ENCODE results near the gene ARHGAP33. TPM values are rescaled to one million over a fixed set of nuclear protein-coding genes. Genes with fewer than 3 reads are reported as not detected.

Gene ARHGAP33
- total RNA-seq, 1 donor from 2014 or later = under 0.01 TPM

DNA sequence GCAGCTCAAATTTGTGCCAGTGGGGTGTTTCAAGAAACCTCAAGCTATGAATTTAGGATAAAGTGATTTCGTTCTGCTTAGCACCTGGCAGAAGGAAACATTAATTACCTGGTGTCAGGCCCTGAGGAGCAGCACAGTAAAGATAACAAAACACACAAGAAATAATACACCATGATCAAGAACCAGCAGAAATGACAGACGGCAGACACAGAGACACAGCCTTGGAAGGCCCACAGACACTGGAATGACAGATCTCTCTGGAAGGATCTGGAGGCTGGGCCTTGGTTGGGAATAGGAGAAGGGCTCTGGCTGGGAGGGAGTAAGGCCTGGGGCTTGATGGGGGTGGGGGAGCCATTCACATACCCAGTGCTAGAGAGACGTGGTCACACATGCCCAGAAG, 26.5 kb downstream of the ARHGAP33 start:
- no peak for FAIRE-seq
- Histone ChIP-seq H3K36me3 (ENCODE audit: control insufficient read depth, insufficient read depth, low read length) (no peaks in the 10 kb centered on the region), H3K4me3 (ENCODE audit: low read depth, low read length) (no peak overlapping the region), H3K27me3 (ENCODE audit: control insufficient read depth, insufficient read depth, low read length) (peaks cover 5% of the 10 kb centered on the region)
- DNase-seq (ENCODE audit: low read depth) = no peak
- TF ChIP-seq, protein P1, sequence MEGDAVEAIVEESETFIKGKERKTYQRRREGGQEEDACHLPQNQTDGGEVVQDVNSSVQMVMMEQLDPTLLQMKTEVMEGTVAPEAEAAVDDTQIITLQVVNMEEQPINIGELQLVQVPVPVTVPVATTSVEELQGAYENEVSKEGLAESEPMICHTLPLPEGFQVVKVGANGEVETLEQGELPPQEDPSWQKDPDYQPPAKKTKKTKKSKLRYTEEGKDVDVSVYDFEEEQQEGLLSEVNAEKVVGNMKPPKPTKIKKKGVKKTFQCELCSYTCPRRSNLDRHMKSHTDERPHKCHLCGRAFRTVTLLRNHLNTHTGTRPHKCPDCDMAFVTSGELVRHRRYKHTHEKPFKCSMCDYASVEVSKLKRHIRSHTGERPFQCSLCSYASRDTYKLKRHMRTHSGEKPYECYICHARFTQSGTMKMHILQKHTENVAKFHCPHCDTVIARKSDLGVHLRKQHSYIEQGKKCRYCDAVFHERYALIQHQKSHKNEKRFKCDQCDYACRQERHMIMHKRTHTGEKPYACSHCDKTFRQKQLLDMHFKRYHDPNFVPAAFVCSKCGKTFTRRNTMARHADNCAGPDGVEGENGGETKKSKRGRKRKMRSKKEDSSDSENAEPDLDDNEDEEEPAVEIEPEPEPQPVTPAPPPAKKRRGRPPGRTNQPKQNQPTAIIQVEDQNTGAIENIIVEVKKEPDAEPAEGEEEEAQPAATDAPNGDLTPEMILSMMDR (IDR thresholded peaks at IDR 0.05; ENCODE audit: insufficient read depth, low read length, severe bottlenecking) = no peak

DNA sequence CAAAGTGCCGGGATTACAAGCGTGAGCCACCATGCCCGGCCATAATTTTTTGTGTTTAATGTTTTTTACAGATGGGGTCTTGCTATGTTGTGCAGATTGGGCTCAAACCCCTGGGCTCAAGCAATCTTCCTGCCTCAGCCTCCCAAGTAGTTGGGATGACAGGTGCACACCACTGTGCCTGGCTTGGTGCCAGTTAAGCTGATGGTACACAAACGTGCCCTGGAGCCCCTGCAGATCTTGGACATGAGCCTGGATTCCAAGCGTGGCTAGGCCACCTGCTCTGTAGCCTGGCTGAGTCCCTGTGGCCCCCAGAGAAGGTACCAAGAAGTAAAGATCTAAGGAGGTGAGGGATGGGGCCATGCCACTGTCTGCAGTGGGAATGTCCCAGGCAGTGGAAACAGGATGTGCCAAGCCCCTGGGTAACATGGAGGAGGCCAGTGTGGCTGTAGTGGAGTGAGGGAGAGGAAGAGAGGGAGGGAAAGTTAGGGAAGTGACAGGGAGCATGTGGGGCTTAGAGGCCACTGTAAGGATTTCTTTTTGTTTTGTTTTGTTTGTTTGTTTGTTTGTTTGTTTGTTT, 30.2 kb downstream of the ARHGAP33 start:
- no peaks in the 10 kb centered on the region for H3K27me3 ChIP-seq (ENCODE audit: control insufficient read depth, insufficient read depth, low read length)
- FAIRE-seq (no peak), DNase-seq (ENCODE audit: low read depth) (no peak)
- no peak overlapping the region for H3K4me3 ChIP-seq (ENCODE audit: low read depth, low read length)
- H3K36me3 ChIP-seq (ENCODE audit: control insufficient read depth, insufficient read depth, low read length) = no peaks in the 10 kb centered on the region
- TF ChIP-seq, protein P1 (IDR thresholded peaks at IDR 0.05; ENCODE audit: insufficient read depth, low read length, severe bottlenecking) = no peak

DNA sequence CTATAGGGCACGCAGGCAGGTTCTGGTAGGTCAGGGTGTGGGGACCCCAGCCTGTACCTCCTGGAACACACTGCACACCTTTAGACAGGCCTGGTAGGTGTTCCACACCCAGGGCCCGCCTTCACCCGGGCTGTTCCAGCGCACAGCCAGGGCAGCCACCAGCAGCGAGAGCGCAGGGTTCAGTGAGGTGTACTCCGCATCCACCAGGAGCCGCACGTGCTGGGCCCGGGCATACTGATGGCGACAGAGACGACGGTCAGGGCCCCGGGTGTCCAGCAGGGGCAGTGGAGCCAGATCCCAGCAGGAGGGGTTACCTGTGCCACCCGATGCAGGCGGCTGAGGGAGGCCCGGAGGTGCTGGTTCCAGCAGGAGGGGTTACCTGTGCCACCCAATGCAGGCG, 31.2 kb downstream of the ARHGAP33 start:
- DNase-seq (ENCODE audit: low read depth) (no peak), FAIRE-seq (no peak)
- Histone ChIP-seq H3K4me3 (ENCODE audit: low read depth, low read length) (no peak overlapping the region), H3K36me3 (ENCODE audit: control insufficient read depth, insufficient read depth, low read length) (no peaks in the 10 kb centered on the region), H3K27me3 (ENCODE audit: control insufficient read depth, insufficient read depth, low read length) (no peaks in the 10 kb centered on the region)
- TF ChIP-seq, protein P1 (IDR thresholded peaks at IDR 0.05; ENCODE audit: insufficient read depth, low read length, severe bottlenecking) = no peak

DNA sequence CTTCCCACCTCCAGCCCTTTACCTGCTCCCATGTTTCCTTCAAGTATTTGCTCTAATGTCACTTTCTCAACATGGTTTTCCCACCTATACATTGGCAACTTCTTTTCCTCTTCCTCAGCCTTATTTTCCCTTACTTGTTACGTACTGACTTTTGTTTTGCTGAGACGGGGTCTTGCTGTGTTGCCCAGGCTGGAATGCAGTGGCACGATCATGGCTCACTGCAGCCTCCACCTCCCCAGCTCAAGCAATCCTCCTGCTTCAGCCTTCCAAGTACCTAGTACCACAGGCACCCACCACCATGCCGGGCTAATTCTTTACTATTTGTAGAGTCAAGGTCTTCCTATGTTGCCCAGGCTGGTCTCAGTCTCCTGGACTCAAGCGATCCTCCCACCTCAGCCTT, 32.3 kb downstream of the ARHGAP33 start:
- FAIRE-seq (no peak), DNase-seq (ENCODE audit: low read depth) (no peak)
- TF ChIP-seq, protein P1 (IDR thresholded peaks at IDR 0.05; ENCODE audit: insufficient read depth, low read length, severe bottlenecking) = no peak
- no peaks in the 10 kb centered on the region for H3K36me3 ChIP-seq (ENCODE audit: control insufficient read depth, insufficient read depth, low read length)
- H3K27me3 ChIP-seq (ENCODE audit: control insufficient read depth, insufficient read depth, low read length) = no peaks in the 10 kb centered on the region
- H3K4me3 ChIP-seq (ENCODE audit: low read depth, low read length) = no peak overlapping the region

DNA sequence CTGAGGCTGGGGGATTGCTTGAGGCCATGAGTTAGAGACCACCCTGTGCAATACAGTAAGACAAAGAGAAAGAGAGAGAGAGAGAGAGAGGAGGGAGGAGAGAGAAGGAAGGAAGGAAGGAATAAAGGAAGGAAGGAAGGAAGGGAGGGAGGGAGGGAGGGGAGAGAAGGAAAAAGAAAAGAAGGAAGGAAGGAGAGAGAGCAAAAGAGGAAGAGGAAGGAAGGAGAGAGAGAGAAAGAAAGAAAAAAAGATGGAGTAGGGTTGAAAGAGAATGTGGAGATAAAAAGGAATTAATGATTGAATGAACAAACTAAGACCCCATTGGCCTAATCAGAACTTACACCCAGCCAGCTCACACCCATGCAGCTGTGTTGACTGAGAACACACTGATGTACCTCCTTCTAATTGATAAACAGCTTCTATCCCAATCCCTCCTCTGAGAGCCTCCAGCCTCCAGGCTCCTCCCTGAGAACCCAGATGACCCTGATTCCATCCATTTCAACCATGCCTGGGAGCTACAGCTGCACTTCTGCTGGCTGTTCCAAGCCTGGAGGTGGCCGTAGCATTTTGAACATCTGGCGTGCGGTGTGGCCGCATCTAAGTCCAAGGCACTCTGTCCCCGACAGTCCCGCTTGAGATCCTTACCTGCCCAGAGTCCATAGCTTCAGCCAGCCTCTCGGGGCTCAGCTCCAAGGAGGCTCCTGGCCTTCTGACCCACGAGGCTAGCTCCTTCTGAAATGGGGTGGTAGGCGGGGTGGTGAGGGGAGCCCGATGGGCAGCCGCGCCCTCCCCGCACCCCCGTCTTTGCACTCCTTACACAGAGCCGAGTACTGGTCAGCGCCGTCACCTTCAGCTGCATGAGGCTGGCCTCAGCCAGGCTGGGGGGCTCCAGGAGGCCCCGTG, 36.2 kb downstream of the ARHGAP33 start:
- TF ChIP-seq, protein P1 (IDR thresholded peaks at IDR 0.05; ENCODE audit: insufficient read depth, low read length, severe bottlenecking) = no peak
- H3K27me3 ChIP-seq (ENCODE audit: control insufficient read depth, insufficient read depth, low read length) = no peaks in the 10 kb centered on the region
- FAIRE-seq = no peak

More for the DNA sequence above, 36.2 kb downstream of the ARHGAP33 start:
- no peak overlapping the region for H3K4me3 ChIP-seq (ENCODE audit: low read depth, low read length)
- no peak for DNase-seq (ENCODE audit: low read depth)
- H3K36me3 ChIP-seq (ENCODE audit: control insufficient read depth, insufficient read depth, low read length) = no peaks in the 10 kb centered on the region

Data from bronchial epithelial cell (primary cell).